GM18858 (cell line): Measurements from ENCODE around the gene AQP1.

Source experiments
- ATAC-seq: cut with Tn5 transposase; IDR thresholded peaks from one replicate; pipeline ENCODE4 v1.9.1; 2021; ENCODE audit not compliant: unreplicated experiment

AQP1 gene

GRCh38 chr7:30933124-30933974 is 21.7 kb downstream of the AQP1 start:
- no peak for ATAC-seq

GRCh38 chr7:30934225-30934624 is 22.6 kb downstream of the AQP1 start:
- no peak for ATAC-seq

- ATAC-seq, result no peak
These were observed 23.3 kb downstream of the AQP1 start for GRCh38 chr7:30934732-30935568.

- no peak for ATAC-seq
These were observed 23.9 kb downstream of the AQP1 start for GRCh38 chr7:30935569-30935877.

GRCh38 chr7:30936650-30937245 is 25.1 kb downstream of the AQP1 start:
- ATAC-seq, result no peak

GRCh38 chr7:30937416-30937815 is 25.8 kb downstream of the AQP1 start:
- ATAC-seq, result no peak

- peak; percentile 61 for ATAC-seq
These were observed 27.0 kb downstream of the AQP1 start for GRCh38 chr7:30938435-30939316.

- ATAC-seq, result no peak
These were observed 30.1 kb downstream of the AQP1 start for GRCh38 chr7:30941582-30942323.

- ATAC-seq, result no peak
These were observed 38.5 kb downstream of the AQP1 start for GRCh38 chr7:30950197-30950596.

- no peak for ATAC-seq
These were observed 43.3 kb downstream of the AQP1 start for GRCh38 chr7:30954914-30955313.

GRCh38 chr7:30956704-30957103 is 45.1 kb downstream of the AQP1 start:
- no peak for ATAC-seq

GRCh38 chr7:30963842-30964241 is 52.2 kb downstream of the AQP1 start, which contains the start of gene GHRHR:
TSS of gene GHRHR (plus strand) at chr7:30963953. CDS start at chr7:30964069, 116 bp downstream.
- ATAC-seq, result no peak

GRCh38 chr7:30965372-30965771 is 53.7 kb downstream of the AQP1 start:
- no peak for ATAC-seq

- no peak for ATAC-seq
These were observed 54.2 kb downstream of the AQP1 start for GRCh38 chr7:30965883-30966282.

- ATAC-seq, result peak; percentile 51
These were observed 56.6 kb downstream of the AQP1 start for GRCh38 chr7:30968294-30968693.

GRCh38 chr7:30968747-30969603 is 57.3 kb downstream of the AQP1 start:
- ATAC-seq, result peak; percentile 32

- ATAC-seq, result no peak
These were observed 57.9 kb downstream of the AQP1 start for GRCh38 chr7:30969604-30969970.

- no peak for ATAC-seq
These were observed 58.4 kb downstream of the AQP1 start for GRCh38 chr7:30970074-30970473.

- ATAC-seq, result no peak
These were observed 59.0 kb downstream of the AQP1 start for GRCh38 chr7:30970594-30971094.
